Measurements from ENCODE around the gene C2CD3. TPM values are rescaled to one million over a fixed set of nuclear protein-coding genes. Genes with fewer than 3 reads are reported as not detected.

The C2CD3 gene
- total and polyA plus RNA-seq, 9 of the 15 experiments (the other 6 are each of a cell fraction or from before 2014, with no cell fraction given): 4.4 to 20.2 (median 15.4) TPM

DNA sequence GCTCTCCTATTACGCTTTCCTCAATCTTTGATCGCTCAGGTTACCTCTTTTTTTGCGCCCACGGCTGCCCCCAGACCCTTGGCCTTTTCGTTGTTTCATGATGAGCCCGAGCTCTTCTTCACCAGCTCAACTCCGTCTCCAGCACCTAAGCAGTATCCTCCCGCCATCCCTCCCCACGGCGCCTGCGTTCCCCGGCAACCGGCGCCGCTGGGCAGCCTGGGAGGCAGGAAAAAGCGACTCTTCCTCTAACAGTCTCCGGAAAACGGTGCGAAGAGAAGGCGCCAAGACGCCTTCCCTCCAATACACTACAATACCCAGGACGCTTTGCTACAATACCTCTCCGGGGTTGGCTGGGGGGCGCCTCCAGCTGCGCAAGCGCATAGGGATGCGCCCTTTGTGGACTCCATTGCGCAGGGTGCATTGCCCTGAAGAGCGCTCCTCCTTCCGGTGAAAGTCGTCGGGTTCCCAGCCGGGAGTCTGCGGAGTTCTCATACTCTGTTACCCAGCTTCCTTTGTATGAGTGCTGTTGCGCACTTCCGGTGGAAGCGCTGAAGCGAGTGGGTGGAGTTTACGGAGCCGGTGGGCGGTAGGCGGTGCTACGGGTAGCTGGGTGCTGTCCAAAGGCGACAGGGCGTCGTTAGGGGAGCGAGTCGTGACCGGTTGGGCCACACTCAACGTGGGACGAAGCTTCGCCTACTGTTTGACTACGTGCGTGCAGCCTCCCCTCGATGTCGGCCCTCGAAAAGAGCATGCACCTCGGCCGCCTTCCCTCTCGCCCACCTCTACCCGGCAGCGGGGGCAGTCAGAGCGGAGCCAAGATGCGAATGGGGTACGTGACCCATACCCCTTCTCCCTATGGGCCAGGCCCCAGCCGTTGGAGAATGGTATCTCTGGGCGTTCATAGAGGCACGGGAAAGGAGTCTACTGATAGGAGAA is at the start of gene C2CD3, which contains the start of gene PPME1 (continued):
- TF ChIP-seq MGA (IDR thresholded peaks at IDR 0.05): peak; percentile 95
- no peak for TF ChIP-seq RUNX1 (IDR thresholded peaks at IDR 0.05; ENCODE audit: low read depth)
- no peak for TF ChIP-seq ESRRB (CRISPR knock-in tag; IDR thresholded peaks at IDR 0.05; ENCODE audit: borderline replicate concordance)
- no peak; the same call in 1 of the 2 replicates for TF ChIP-seq HDAC8 (tag; IDR thresholded peaks at IDR 0.05)
- peak in 1 of 2 experiments; percentile 63; a peak in 1 of 4 replicates for TF ChIP-seq FOXA3 (CRISPR knock-in tag; conservative IDR thresholded peaks at IDR 0.05 in 1 of 2, IDR thresholded peaks at IDR 0.05 in 1 of 2)
- TF ChIP-seq ZNF121 (CRISPR knock-in tag; conservative IDR thresholded peaks at IDR 0.05): no peak
- no peak; the same call in 1 of the 2 replicates for TF ChIP-seq EP300 (IDR thresholded peaks at IDR 0.05; ENCODE audit: low read length)
- TF ChIP-seq CCNT2 (IDR thresholded peaks at IDR 0.05; ENCODE audit: borderline replicate concordance, extremely low read depth, insufficient read length, low read depth, low read length): peak; percentile 24
- no peak for TF ChIP-seq RAD51 (IDR thresholded peaks at IDR 0.05; ENCODE audit: borderline replicate concordance, low read depth)
- TF ChIP-seq HNRNPUL1 (IDR thresholded peaks at IDR 0.05; ENCODE audit: low read length): no peak
- peak; percentile 31 for TF ChIP-seq SAP30 (IDR thresholded peaks at IDR 0.05; ENCODE audit: borderline replicate concordance, insufficient read depth, low read depth, low read length, poor library complexity, severe bottlenecking)
- TF ChIP-seq ZNF174 (CRISPR knock-in tag; IDR thresholded peaks at IDR 0.05): no peak
- no peak for TF ChIP-seq CBX2 (IDR thresholded peaks at IDR 0.05; ENCODE audit: insufficient read depth, low read length, poor library complexity, severe bottlenecking)
- TF ChIP-seq TOE1 (IDR thresholded peaks at IDR 0.05; ENCODE audit: borderline replicate concordance): no peak; the same call in none of the 2 replicates
- no peak for TF ChIP-seq TOE1 (CRISPR knock-in tag; IDR thresholded peaks at IDR 0.05; ENCODE audit: borderline replicate concordance, low read depth)
